ENCODE data around the gene SLAMF9. TPM values are rescaled to one million over a fixed set of nuclear protein-coding genes. Genes with fewer than 3 reads are reported as not detected.

SLAMF9 gene
- total and polyA plus RNA-seq, 2 of the 8 experiments (the other 6 are each of a cell fraction or from before 2014, with no cell fraction given), result not detected

DNA sequence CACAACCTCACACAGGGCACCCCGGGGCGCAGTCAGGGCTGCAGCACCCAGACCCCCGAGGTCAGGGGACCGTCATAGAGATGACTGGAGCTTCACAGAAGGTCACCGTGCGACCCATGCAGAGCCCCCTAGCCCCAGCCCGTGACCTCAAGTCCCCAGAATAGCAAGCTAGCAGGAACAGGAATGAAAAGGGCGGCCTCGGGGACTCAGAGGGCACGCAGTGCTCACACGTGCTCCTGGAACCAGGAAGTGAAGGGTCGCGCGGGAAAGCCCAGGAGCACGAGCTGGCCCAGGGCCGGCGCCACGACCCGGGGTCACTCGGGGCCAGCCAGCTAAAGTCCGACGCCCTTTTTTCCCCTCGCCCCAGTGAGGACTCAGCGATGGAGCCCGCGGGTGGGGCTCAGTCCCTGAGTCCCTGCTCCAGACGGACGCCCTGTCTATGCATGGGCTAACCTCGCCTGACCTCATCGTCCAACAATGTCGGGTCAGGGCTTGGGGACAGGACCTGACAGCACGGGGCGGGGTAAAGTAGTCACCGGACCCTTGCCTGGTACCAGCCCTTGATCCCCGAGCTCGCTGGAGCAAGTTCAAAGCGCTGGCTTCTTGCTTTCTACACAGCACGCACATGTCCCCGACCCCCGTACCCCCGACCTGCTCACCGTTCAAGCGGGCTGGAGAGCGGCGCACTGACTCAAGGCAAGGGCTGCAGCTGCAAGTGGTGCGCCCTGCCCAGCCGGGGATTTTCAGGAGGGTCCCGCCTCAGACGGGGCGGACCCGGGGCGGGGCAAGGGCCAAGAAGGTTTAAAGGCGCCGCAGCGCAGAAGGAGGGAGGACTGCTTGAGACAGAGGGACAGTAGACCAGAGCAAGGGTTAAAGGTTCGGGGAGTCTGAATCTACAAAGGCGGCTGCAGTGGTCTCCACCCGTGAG is 29.0 kb downstream of the SLAMF9 start, which contains the start of gene TAGLN2 (continued):
- TF ChIP-seq MAFK (IDR thresholded peaks at IDR 0.05; ENCODE audit: low read depth, low read length) (no peak), KDM1A (IDR thresholded peaks at IDR 0.05; ENCODE audit: borderline replicate concordance, low read length) (no peak), TAF1 (IDR thresholded peaks at IDR 0.05; ENCODE audit: low read depth, low read length) (peak; percentile 88), POLR2A (IDR thresholded peaks at IDR 0.05; ENCODE audit: control extremely low read depth in 1 of 2, low read depth in 2 of 2, low read length in 2 of 2) (peak in 1 of 2 experiments; percentile 74; a peak in 2 of 3 replicates), TEAD4 (IDR thresholded peaks at IDR 0.05; ENCODE audit: low read depth, low read length) (0 out of 2 replicates have a peak, but pooled peaks have one; percentile 5), SP1 (IDR thresholded peaks at IDR 0.05; ENCODE audit: low read depth, low read length) (0 out of 2 replicates have a peak, but pooled peaks have one; percentile 26), FOSL1 (IDR thresholded peaks at IDR 0.05; ENCODE audit: insufficient read depth, low read depth, low read length) (no peak), CREB1 (IDR thresholded peaks at IDR 0.05) (peak; percentile 11; the same call in 1 of the 2 replicates), POLR2AphosphoS5 (IDR thresholded peaks at IDR 0.05; ENCODE audit: low read depth, low read length) (peak; percentile 79; the same call in 1 of the 2 replicates), CHD2 (IDR thresholded peaks at IDR 0.05; ENCODE audit: low read length) (no peak), RFX5 (IDR thresholded peaks at IDR 0.05; ENCODE audit: borderline replicate concordance, low read depth, low read length) (no peak), RXRA (IDR thresholded peaks at IDR 0.05; ENCODE audit: insufficient read depth, low read depth, low read length) (no peak), BCL11A (IDR thresholded peaks at IDR 0.05; ENCODE audit: low read depth in 2 of 2, low read length in 2 of 2) (no peak), YY1 (IDR thresholded peaks at IDR 0.05; ENCODE audit: low read depth, low read length) (no peak), CEBPB (IDR thresholded peaks at IDR 0.05; ENCODE audit: low read depth, low read length) (no peak), NANOG (IDR thresholded peaks at IDR 0.05; ENCODE audit: insufficient read depth, low read depth, low read length, poor library complexity, severe bottlenecking) (no peak), TAF7 (optimal IDR thresholded peaks at IDR 0.05; ENCODE audit: borderline replicate concordance, low read depth, low read length) (peak; percentile 57), RBBP5 (IDR thresholded peaks at IDR 0.05; ENCODE audit: borderline replicate concordance, low read depth, low read length) (0 out of 2 replicates have a peak, but pooled peaks have one; percentile 60), NRF1 (IDR thresholded peaks at IDR 0.05; ENCODE audit: low read depth, low read length) (no peak), KDM5A (IDR thresholded peaks at IDR 0.05; ENCODE audit: low read length) (no peak), TCF12 (IDR thresholded peaks at IDR 0.05; ENCODE audit: low read depth, low read length) (no peak), ASH2L (IDR thresholded peaks at IDR 0.05; ENCODE audit: low read length) (no peak)
- TF ChIP-seq, protein P1, sequence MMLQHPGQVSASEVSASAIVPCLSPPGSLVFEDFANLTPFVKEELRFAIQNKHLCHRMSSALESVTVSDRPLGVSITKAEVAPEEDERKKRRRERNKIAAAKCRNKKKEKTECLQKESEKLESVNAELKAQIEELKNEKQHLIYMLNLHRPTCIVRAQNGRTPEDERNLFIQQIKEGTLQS (IDR thresholded peaks at IDR 0.05; ENCODE audit: insufficient read depth, low read depth, low read length), result no peak
- TF ChIP-seq, protein P2, sequence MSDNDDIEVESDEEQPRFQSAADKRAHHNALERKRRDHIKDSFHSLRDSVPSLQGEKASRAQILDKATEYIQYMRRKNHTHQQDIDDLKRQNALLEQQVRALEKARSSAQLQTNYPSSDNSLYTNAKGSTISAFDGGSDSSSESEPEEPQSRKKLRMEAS (IDR thresholded peaks at IDR 0.05), result peak; percentile 98

All from H1 (cell line).